ENCODE results near the gene SUPT6H.

Gene SUPT6H

GRCh38 chr17:28737770-28738679 lies 76.0 kb downstream of the SUPT6H start:
- no peak for DNase-seq (ENCODE audit: low read depth)

DNA sequence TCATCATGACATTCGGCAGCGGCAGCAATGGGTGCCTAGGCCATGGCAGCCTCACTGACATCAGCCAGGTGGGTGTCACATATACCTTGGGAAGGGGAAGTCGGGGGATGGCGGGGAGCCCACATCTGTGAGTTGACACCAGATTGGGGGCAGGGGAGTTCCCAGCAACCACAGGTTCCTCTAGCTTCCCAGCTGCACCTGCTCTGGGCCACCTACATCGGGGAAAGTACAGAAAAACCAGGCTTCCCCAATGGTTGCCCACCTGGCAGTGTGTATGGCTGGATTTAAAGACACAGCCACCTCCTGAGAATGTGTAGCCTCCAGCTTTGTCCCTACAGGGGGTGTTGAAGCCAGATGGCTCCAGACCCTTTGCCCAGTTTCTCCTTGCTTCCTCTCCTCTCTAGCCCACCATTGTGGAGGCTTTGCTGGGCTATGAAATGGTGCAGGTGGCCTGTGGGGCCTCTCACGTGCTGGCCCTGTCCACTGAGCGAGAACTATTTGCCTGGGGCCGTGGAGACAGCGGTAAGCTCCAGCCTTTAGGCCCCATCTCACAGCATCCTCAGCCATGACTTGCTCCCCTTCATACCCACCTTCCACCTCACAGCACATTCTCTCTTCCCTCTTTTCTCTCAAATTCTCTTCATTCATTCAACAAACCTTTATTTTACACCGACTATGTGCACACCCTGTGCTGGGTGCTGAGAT lies 76.8 kb downstream of the SUPT6H start:
- DNase-seq (ENCODE audit: low read depth): no peak

DNA sequence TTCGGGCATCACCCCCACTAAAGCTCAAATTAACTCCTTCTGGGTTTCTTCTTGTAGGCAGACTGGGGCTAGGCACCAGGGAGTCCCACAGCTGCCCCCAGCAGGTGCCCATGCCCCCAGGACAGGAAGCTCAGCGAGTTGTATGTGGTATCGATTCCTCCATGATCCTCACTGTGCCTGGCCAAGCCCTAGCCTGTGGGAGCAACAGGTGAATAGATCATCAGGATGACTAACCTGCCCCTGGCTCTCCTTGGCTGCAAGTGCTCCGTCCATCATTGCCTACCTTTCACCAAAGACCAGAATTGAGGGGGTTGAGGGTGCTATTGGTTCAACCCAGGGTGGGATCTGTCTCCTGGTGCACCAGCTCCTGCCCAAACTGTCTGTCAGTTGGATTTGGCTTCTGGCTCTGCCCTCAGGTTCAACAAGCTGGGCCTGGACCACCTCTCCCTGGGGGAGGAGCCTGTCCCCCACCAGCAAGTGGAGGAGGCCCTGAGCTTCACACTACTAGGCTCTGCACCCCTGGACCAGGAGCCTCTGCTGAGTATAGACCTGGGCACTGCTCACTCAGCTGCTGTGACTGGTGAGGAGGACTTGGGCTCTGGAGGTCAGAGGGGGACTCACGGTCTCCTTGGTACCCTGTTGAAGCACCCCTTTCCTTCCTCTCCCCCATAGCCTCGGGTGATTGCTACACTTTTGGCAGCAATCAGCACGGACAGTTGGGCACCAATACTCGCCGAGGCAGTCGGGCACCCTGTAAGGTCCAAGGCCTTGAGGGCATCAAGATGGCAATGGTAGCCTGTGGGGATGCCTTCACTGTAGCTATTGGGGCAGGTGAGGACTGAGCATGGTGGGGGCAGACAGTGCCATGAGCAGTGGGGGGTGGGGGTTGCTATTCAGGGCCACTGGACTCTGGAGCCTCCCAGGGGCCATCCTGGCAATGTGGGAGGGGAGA lies 78.7 kb downstream of the SUPT6H start:
- no peak for DNase-seq (ENCODE audit: low read depth)

DNA sequence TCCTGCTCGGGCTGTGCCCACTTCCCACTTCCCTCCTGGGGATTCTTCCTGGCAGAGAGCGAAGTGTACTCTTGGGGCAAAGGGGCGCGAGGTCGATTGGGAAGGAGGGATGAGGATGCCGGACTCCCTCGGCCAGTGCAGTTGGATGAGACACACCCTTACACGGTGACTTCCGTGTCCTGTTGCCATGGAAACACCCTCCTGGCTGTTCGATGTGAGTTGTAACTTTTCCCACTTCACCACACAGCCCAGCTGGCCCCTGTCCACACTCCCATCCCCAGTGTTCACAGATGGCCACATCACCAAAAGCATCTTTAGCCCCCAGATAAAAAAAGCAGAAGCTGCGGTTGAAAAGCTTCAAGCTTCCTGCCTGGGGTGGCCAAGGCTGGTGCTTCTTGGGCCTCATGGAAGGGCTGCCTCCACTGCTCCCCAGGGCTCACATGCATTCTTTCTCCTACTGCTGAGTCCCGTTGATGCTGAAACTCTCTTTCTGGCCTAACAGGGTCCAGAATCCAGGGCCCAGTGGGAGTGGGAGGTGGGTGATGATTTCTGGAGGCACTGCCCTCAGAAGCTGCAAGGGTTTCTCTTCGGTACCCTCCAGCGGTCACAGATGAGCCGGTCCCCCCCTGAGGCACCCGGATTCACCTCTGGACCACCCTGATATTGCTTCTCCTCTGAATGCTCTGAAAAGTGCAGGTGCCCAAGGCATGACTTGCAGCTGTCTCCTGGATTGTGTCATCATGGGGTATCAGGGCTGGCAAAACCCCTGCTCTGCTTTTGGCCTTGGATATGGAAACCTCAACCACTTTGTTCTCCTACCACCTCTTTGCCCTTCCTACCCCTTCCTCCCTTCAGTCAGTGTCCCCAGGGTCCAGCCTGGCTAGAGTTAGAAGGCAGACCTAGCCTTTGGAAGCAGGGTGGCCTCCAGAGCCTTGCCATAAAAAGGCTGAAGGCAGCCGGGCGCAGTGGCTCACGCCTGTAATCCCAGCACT lies 79.6 kb downstream of the SUPT6H start:
- DNase-seq (ENCODE audit: low read depth): no peak

DNA sequence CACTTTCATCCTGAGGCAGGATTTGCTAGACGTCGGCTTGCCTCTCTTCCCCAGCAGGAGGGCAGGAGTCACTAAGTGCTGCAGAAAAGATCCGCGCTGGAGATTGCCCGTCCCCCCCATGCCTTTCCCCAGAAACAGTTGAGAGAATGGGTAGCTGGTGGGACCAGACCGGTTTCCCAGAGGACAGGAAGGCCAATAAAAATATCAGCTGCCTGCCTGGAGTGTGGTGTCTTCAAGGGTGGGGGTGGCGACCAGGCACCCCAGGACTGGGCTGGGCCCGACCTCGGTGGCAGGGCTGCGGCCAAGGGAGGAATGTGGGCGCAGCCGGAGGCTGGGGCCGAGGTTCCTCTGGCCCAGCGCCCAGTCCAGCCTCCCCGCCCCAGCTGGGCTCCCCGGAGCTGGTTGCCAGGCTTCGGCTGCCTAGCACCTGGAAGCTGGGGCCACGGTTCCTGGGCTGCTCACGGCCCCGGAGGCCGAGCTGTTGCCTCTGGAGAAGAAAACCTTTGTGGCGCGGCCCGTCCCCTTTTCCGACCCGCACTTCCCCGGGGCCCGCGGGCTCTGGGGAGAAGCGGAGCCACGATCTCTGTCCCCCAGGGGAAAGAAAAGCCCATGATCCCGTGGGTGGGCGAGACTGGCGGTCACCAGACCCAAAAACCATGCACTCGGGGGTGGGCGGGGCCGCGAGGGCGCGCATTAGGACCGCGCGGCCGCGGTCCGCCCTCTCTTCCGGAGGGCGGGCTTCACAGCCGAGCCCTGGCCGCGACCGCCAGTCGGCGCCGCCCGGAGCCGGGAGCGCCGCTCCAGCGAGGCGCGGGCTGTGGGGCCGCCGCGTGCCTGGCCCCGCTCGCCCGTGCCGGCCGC lies 81.5 kb downstream of the SUPT6H start, which contains the start of gene TRAF4:
TSS of gene TRAF4 (plus strand) at position 769 of the 861 bp plus-strand sequence. CDS start 102 bp downstream, outside the sequence.
- peak; percentile 89 for DNase-seq (ENCODE audit: low read depth)

DNA sequence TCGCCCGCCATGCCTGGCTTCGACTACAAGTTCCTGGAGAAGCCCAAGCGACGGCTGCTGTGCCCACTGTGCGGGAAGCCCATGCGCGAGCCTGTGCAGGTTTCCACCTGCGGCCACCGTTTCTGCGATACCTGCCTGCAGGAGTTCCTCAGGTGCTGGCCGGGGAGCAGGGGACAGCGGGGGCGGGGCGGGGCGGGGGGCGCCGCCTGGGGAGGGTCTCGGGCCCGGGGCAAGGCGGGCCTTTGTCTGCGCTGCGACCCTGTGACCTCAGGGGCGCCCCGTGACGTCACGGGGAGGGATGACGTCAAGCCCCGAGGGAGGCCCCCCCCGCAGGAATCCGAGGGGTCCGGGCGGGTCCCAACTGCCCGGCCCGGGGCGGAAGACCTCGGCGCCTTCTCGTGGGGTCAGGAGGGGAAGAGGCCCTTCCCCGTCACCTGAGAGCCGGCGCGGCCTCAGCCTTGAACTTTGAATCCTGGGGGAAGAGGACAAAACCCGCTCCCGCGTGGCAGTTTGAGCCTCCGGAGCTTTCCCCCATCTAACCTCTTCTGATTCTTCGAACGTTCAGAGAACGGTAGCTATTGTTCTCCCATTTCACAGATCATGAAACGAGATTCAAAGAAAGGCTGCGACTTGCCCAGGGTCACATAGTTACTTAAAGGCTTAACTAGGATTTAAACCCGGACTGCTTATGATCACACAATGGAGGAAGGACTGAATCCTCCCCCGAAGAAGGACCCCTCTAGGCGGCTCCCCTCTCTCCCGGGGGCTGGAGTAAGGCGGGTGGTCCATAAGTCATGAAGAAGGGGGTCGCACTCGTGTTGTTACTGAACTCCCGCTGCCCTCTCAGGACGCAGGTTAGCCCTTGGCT lies 82.3 kb downstream of the SUPT6H start:
- peak; percentile 59 for DNase-seq (ENCODE audit: low read depth)

- DNase-seq (ENCODE audit: low read depth): peak; percentile 37
Observed at GRCh38 chr17:28744972-28745785, 83.2 kb downstream of the SUPT6H start.

- no peak for DNase-seq (ENCODE audit: low read depth)
Observed at GRCh38 chr17:28745786-28746411, 83.9 kb downstream of the SUPT6H start.

- DNase-seq (ENCODE audit: low read depth): no peak
Observed at GRCh38 chr17:28746611-28747050, 84.6 kb downstream of the SUPT6H start.

- no peak for DNase-seq (ENCODE audit: low read depth)
Observed at GRCh38 chr17:28747051-28747691, 85.2 kb downstream of the SUPT6H start.

GRCh38 chr17:28747801-28748750 lies 86.1 kb downstream of the SUPT6H start:
- no peak for DNase-seq (ENCODE audit: low read depth)

DNA sequence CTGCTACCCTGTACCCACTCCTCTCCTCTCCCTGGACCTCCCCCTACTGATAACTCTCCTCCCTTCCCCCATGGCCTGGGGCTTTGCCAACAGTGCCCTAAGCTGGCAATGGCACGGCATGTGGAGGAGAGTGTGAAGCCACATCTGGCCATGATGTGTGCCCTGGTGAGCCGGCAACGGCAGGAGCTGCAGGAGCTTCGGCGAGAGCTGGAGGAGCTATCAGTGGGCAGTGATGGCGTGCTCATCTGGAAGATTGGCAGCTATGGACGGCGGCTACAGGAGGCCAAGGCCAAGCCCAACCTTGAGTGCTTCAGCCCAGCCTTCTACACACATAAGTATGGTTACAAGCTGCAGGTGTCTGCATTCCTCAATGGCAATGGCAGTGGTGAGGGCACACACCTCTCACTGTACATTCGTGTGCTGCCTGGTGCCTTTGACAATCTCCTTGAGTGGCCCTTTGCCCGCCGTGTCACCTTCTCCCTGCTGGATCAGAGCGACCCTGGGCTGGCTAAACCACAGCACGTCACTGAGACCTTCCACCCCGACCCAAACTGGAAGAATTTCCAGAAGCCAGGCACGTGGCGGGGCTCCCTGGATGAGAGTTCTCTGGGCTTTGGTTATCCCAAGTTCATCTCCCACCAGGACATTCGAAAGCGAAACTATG lies 87.0 kb downstream of the SUPT6H start:
- DNase-seq (ENCODE audit: low read depth): no peak

- no peak for DNase-seq (ENCODE audit: low read depth)
Observed at GRCh38 chr17:28749516-28750177, 87.6 kb downstream of the SUPT6H start.

Data from fibroblast of gingiva (primary cell).